ENCODE results near the gene ST8SIA1.
"Not testable (repeated sequence)": the region's sequence is repeated elsewhere in the genome, so short reads cannot be mapped to it uniquely, and the experiment has no call there.

Gene ST8SIA1

DNA sequence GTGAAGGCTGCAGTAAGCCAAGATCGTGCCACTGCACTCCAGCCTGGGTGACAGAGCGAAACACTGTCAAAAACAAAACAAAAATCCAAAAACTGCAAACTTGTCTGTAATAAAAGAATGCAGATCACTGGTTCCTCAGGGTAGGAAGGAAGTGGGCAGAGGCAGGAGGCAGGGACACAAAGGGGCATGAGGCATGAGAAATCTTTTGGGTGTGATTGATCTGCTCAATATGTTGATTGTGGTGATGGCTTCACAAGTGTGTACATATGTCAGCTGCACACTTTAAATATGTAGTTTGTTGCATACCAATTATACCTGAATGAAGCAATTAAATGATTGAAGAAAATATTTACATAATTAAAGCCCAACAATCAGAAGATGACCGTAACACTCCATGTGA is 170.9 kb downstream of the ST8SIA1 start:
- no peak overlapping the region for H3K4me3 ChIP-seq (ENCODE audit: low read depth, low read length)
- TF ChIP-seq, protein P1, sequence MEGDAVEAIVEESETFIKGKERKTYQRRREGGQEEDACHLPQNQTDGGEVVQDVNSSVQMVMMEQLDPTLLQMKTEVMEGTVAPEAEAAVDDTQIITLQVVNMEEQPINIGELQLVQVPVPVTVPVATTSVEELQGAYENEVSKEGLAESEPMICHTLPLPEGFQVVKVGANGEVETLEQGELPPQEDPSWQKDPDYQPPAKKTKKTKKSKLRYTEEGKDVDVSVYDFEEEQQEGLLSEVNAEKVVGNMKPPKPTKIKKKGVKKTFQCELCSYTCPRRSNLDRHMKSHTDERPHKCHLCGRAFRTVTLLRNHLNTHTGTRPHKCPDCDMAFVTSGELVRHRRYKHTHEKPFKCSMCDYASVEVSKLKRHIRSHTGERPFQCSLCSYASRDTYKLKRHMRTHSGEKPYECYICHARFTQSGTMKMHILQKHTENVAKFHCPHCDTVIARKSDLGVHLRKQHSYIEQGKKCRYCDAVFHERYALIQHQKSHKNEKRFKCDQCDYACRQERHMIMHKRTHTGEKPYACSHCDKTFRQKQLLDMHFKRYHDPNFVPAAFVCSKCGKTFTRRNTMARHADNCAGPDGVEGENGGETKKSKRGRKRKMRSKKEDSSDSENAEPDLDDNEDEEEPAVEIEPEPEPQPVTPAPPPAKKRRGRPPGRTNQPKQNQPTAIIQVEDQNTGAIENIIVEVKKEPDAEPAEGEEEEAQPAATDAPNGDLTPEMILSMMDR (IDR thresholded peaks at IDR 0.05; ENCODE audit: insufficient read depth, low read length, missing control alignments) = no peak
- CTCF ChIA-PET = no interaction called here
- DNase-seq (ENCODE audit: low read depth, low spot score) = no peak
- POLR2A ChIA-PET = no interaction called here

DNA sequence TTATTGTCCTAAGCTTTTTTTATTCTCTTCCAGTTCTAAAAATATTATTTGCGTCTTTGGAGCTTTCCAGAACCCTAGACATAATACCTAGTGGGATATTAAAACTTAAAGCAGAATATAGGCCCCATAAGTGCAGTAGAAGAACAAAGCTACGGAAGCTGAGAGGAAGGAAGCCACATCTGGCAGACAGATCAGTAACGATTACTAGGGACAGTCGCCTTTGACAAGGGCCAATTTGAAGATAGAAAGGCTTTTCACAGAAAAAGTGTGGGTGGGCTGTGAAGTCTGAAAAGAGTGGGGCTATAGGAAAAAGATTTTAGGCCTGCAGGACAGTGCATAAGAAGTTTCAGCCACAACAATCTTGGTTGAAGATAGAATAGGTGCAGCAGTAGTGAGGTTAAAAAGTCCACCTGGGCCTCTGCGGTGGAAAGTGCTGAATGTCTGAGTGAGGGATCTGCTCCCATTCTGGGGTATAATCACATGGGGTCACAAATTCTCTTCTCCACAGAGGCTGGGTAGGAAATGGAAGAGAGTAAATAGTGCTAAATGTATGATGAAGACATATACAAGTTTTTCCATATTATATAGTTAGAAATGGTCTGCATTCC is 174.0 kb downstream of the ST8SIA1 start:
- POLR2A ChIA-PET = no interaction called here
- TF ChIP-seq, protein P1 (IDR thresholded peaks at IDR 0.05; ENCODE audit: insufficient read depth, low read length, missing control alignments) = no peak
- no peak overlapping the region for H3K4me3 ChIP-seq (ENCODE audit: low read depth, low read length)
- CTCF ChIA-PET = no interaction called here
- DNase-seq (ENCODE audit: low read depth, low spot score) = no peak

DNA sequence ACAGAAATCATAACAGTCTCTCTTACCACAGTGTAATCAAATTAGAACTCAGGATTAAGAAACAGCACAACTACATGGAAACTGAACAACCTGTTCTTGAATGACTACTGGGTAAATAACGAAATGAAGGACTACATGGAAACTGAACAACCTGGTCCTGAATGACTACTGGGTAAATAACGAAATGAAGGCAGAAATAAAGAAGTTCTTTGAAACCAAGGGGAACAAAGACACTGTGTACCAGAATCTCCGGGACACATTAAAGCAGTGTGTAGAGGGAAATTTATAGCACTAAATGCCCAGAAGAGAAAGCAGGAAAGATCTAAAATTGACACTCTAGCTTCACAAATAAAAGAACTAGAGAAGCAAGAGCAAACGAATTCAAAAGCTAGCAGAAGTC is 185.2 kb downstream of the ST8SIA1 start:
- H3K4me3 ChIP-seq (ENCODE audit: low read depth, low read length); POLR2A ChIA-PET; DNase-seq (ENCODE audit: low read depth, low spot score); CTCF ChIA-PET: not testable (repeated sequence)

DNA sequence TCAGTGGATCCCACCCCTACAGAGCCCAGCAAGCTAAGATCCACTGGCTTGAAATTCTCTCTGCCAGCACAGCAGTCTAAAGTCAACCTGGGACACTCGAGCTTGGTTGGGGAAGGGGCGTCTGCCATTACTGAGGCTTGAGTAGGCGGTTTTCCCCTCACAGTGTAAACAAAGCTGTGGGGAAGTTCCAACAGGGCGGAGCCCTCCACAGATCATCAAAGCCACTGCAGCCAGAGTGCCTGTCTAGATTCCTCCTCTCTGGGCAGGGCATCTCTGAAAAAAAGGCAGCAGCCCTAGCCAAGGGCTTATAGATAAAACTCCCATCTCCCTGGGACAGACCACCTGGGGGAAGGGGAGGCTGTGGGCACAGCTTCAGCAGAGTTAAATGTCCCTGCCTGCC is 187.8 kb downstream of the ST8SIA1 start:
- DNase-seq (ENCODE audit: low read depth, low spot score); CTCF ChIA-PET; POLR2A ChIA-PET; H3K4me3 ChIP-seq (ENCODE audit: low read depth, low read length): not testable (repeated sequence)
